ENCODE results near the gene FAM221B.

FAM221B gene

DNA sequence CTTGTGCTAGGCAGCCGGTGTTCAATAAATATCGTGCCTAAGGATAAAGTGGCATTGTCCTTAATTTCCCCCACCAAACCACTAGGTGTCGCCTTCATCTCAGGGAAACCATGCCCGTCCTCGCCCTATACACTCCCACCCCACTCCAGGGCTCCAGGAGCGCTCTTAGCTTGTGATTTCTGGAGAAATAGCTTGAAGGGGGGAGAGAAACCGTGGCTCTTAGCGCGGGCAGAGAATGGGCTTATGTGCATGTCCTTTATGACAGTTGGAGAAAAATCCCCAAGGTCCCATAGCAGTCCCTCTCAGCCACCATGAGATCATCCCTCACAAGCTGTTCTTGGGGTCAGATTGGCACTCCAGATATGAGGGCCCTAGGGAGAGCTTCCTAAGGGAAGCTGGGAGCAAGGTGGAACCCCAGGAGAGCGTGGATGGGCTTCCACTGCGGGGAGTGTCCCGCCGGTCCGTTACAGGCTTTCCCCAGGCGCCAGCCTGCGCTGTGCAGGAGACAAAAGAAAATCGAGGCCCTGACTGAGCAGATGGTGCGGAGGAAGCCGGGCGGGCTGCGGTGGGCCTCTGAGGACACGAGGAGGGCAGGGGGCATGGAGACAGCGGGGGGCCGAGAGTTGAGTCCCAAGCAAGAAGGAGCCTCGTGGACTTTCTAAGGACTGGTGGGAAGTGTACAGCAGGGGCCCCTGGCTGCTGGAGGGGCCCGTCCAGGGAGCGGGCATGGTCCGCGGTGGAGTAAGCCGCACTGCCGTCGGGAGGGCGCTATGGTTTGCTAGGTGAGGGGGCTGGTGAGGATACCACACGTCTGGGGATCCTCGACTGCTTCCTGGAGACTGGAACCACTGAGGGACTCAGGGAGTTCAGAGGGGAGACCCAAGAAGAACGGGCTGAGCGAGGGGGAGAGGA is 37.9 kb downstream of the FAM221B start:
- DNase-seq = peak in 4 of 5 experiments; percentile 15 to 66 (median 38)

DNA sequence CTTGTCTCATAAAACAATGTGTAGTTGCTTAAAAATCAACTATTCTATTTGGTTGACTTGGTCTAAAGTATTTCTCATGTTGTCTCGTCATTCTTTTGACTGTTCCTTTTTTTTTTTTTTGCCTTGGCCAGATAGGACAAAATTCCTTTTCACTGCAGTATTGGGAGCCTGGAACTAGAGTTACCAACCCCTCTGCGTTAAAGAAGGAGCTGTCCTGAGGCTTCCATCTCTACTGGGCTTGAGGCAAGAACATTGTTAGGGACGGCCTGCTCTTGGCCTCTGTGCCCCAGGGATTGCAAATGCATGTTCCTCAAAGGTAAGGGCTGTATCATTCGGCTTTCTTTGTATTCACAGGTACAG is 38.5 kb downstream of the FAM221B start:
- no peak for DNase-seq

DNA sequence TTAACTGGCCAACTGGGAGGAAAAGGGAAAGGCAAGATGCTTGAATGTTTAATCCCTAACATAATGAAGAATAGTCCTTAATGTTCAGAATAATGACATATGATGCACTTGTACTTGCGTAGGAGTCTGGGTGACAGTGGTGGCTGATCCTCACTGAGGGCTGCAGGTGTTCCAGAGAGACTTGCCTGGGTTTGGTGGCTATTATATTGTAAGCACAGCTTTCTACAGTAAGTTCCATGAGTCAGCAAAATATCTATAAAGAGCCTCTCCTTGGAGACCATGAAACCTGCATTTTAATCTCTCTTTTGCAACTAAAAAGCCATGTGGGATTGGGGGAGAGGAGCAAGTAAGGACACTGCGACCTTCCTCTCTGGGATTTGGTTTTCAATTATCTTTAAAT is 39.0 kb downstream of the FAM221B start:
- no peak for DNase-seq

DNA sequence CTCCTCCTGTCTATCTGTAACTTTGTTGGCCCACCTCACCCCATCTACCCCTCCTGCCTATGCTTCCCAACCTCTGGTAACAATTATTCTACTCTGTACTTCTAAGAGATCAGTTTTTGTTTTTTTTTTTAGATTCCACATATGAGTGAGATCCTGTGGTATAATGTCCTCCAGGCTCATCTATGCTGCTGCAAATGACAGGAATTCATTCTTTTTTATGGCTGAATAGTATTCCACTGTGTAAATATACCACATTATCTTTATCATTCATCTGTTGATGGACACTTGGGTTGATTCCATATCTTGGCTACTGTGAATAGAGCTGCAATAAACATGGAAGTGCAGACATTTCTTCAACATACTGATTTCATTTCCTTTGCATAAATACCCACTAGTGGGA is 45.1 kb downstream of the FAM221B start:
- no peak for DNase-seq

DNA sequence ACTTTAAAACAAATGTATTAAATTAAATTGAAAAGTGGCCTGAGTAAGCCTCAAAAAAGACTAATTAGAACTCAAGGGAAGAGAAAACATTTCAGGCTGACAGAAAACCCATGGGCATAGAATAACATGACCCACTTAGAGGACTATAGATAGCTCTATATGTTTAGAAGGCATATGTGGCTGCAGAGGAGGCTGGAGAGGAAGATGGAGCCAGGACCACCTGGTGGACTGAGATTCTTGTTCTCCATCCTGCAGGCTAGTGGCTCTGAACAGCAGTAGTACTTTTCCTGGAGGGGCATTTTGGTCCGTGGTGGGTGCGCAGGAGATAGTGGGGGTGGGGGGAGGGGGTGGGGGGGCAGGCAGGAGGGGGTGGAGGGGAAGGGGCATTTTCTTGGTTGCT is 47.5 kb downstream of the FAM221B start:
- no peak for DNase-seq

DNA sequence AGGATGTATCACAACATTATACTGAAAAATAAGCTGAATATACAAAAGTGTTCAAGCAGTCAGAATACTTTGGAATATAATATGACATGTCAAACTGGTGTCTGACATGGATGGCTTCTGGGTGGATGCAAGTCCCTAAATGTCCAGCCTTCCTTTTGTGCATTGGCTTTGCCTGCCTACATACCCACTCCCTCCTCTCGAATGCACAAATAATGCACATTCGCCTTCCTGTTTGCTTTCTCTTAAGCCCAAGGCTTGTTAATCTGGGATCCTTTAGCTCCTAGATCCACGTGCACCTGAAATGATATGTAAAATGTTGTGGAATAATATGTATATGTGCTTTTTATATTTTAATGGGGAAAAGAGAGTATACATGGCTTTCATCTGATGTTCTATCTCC is 50.0 kb downstream of the FAM221B start:
- no peak for DNase-seq

DNA sequence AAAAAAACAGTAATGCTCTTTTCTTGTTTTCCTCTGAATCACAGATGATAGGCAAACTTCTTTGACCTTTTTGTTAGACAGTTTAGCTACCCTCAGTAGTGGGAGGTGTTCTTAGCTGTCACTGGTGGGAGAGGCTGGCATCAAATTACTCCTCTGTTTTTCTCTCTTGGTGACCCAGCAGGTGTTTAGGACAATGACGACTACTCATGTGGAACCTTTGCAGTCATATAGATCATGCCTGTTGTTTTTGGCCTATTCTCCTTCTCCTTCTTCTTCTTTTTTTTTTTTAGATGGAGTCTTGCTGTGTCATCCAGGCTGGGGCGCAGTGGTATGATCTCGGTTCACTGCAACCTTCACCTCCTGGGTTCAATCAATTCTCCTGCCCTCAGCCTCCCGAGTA is 52.5 kb downstream of the FAM221B start:
- no peak for DNase-seq

DNA sequence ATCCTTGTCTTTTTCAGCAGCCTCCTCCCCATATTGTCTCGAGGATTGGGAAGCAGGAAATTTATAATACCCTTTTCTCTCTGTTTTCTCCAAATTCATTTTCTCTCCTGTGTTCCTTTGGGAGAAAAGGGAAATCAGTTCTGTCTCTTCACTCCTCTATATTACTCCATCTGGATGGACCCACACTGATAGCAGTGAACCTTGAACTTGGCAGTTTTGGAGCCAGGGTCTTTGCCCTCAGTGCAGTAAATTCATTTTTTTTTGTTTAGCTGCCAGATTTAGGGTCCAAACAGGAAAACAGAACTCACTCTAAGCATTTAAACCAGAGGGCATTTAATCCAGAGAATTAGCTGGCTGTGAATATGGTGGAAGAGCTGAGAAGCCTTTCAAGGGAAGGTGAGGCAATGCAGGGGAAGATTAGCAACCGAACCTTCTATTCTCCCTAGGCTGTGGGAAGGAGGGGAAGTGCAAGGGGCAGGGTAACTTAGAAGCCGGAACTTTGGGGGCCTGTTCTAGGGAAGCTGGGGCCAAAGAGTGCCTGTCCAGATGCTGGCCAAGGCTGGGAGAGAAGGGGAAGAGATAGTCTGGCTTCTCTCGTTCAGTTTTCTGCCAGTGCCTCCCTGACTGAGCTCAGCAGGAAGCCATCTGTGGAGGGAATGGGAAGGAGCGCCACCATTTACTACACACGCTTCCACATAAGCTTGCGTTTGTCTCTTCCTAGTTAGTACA is 53.5 kb downstream of the FAM221B start:
- no peak for DNase-seq

DNA sequence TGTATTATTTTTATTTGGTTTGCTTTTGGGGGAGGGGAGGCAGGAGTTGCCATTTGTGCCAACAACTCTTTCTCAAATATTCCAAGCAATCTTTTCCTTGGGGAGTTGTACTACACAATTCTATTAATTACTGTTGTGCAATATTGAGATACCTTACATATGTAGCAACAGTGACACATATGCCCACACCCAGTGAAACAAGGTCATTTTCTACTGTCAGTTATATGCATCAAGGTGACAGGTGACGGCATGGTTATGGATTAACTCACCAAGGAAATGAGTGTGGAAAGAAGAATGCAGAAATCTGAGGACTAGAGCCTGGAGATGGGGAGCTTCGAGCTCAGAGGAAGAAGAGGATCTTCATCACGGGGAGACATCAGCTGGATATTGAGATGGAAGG is 56.6 kb downstream of the FAM221B start:
- DNase-seq = no peak

DNA sequence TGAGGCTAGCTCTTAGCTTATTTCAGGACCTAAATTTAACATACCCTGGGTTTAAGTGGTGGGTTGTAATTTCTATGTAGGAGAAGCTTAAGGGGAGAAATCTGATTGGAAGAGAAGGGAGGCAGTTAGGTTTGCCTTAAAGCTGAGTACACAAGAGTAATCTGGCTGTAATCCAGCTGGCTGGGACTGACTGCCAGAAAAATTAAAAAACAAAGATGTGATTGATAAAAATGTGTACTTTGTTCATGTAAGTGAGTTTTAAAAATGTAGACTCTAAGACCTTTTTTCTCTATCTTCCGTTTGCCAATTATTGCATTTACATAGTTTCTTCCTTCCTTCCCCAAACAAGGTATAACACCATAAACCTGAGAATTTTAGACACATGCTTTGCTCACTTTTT is 57.0 kb downstream of the FAM221B start:
- DNase-seq = no peak

DNA sequence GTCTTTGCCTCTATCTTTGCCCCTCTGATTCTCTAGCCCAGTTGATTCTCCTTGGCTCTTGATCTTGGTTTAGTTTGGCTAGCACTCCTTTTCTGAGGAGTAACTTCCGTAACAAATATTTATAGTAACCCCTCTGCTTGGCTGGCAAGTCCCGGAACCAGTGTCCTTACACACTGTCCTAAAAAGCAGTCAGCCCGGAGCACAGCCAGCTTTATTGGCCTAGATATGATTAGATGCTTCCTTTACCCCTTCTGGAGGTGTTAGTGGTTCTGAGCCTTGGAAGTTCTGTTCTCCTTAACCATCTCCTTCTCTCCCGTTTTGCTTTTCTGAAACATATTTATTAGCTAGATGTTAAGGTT is 57.5 kb downstream of the FAM221B start:
- no peak for DNase-seq

DNA sequence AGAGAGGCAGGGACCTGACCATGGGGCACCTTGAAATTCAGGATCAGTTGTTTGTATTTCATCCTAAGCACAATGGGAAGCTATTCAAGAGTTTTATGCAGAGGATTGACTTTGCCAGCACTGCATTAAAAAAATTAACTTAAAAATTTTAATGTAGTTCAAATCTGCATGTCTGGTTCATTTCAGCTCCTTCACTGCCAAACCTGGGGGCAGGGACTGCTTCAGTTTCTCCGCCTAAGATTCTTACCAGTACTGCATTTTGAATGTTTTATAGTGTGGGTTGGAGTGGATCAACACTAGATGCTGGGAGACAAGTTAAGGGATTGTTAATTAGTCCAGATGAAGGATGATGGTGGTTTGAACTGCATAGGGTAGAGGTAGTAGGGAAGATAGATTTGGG is 58.8 kb downstream of the FAM221B start:
- no peak for DNase-seq

DNA sequence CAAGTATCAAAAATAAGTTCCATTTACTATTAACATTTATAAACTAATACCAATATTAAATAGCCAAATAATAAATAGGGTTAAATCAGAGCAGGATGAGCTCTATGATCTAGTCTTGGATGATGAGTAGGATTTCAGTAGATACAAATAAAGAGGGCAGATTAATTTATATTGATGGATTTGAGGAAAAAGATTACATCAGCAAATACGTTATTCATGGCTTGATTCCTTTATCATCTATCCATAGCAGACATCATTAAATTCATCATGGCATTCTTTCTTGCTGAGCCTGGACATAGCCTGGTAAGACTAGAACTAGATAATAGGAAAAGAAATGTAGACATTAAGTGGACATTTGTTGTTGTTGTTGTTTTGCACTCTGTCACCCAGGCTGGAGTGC is 61.1 kb downstream of the FAM221B start:
- no peak for DNase-seq

DNA sequence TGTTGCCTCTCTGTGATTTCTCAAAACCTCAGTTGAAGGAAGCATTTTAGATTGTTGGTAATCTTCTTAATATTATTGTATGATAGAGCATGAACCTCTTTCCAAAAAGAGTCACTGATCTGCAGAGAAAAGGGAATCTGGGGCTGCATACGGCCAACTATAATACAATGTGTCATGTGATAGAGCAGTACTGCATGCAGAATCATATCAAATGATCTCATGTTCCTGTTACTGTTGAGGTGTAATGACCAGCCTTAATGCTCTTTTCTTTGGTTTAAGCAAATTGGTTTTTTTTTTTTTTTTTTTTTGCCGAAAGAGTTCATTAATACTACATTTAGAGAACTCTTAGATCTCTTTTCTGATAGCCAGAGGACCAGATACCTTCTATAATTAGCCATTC is 61.5 kb downstream of the FAM221B start:
- no peak for DNase-seq
